Lower leg skin (tissue), 3 donors: ENCODE results near the gene DVL1.
"Not testable (repeated sequence)": the region's sequence is repeated elsewhere in the genome, so short reads cannot be mapped to it uniquely, and the experiment has no call there.

Experiments
- POLR2A ChIP-seq, 2 donors: fragments of 450-650 bp; IDR thresholded peaks; one replicate each; pipeline ENCODE4 v1.6.1; 2016 to 2017; ENCODE audit warnings: antibody characterized with exemption in 2 of 2, mild to moderate bottlenecking in 1 of 2, moderate library complexity in 1 of 2
- TF ChIP-seq, protein P1 (sequence below), 3 donors: fragments of 450-650 bp; IDR thresholded peaks; one replicate each; pipeline ENCODE4 v1.5.1; 2016; ENCODE audit warnings: antibody characterized with exemption in 3 of 3, mild to moderate bottlenecking in 3 of 3, moderate library complexity in 2 of 3

DNA sequence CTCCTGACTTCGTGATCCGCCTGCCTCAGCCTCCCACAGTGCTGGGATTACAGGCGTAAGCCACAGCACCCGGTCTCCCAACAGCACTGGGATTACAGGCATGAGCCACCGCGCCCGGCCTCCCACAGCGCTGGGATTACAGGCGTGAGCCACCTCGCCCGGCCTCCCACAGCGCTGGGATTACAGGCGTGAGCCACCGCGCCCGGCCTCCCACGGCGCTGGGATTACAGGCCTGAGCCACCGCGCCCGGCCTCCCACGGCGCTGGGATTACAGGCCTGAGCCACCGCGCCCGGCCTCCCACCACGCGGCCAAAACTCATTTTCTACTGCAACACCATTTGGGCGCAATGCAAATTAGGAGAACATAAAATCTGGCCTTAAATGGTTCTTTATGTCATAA is 36.1 kb upstream of the DVL1 start:
- TF ChIP-seq, protein P1, sequence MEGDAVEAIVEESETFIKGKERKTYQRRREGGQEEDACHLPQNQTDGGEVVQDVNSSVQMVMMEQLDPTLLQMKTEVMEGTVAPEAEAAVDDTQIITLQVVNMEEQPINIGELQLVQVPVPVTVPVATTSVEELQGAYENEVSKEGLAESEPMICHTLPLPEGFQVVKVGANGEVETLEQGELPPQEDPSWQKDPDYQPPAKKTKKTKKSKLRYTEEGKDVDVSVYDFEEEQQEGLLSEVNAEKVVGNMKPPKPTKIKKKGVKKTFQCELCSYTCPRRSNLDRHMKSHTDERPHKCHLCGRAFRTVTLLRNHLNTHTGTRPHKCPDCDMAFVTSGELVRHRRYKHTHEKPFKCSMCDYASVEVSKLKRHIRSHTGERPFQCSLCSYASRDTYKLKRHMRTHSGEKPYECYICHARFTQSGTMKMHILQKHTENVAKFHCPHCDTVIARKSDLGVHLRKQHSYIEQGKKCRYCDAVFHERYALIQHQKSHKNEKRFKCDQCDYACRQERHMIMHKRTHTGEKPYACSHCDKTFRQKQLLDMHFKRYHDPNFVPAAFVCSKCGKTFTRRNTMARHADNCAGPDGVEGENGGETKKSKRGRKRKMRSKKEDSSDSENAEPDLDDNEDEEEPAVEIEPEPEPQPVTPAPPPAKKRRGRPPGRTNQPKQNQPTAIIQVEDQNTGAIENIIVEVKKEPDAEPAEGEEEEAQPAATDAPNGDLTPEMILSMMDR (IDR thresholded peaks at IDR 0.05): not testable (repeated sequence)
- TF ChIP-seq POLR2A (IDR thresholded peaks at IDR 0.05): not testable (repeated sequence)
